ENCODE data around the gene ANLN.
"Not testable (repeated sequence)": the region's sequence is repeated elsewhere in the genome, so short reads cannot be mapped to it uniquely, and the experiment has no call there.

ANLN gene

DNA sequence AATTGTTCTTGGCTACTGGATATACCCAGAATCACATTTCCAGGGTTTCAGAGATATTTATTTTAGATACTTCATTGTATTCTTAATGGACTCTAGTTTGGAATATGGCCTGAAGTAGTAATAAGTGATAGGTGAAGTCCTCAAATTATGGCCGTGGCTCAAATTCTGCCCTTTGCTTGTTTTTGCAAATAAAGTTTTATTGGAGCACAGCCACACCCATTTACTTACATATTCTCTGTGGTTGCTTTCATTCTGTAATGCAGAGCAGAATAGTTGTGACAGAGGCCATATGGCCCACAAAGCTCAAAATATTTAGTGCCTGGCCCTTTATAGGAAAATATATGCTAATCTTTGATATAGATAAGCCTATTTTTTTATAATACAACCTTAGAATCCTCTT is 19.5 kb downstream of the ANLN start:
- DNase-seq, result no peak

DNA sequence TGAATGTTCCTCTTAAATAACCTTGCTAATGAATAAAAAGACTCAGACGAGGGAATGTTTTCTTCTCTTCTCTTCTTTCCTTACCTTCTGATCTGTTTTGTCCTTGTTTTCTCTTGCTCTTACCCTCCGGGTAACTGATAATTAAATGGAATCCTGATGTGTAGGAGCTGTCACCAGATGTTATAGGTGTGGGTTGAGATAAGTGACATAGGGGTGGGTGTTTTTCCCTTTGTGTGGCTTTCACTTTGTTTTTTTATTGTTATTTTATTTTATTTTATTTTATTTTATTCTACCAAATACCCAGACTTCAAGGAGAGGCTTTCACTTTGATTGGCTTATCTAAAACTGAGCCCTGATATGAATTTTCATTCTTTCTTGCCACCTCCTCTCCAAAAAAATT is 25.5 kb downstream of the ANLN start:
- no peak for DNase-seq

DNA sequence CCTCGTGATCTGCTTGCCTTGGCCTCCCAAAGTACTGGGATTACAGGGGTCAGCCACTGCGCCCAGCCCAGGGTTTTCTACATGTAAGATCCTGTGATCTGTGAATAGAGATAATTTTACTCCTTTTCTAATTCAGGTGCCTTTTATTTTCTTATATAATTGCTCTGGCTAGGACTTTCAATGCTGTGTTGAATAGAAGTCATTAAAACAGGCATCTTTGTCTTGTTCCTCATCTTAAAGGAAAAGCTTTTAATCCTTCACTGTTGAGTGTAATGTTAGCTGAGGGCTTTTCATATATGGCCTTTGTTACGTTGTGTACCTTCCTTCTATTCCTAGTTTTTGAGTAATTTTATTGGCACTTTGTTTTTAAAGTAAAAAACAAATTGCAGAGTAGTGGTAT is 26.6 kb downstream of the ANLN start:
- DNase-seq, result no peak

DNA sequence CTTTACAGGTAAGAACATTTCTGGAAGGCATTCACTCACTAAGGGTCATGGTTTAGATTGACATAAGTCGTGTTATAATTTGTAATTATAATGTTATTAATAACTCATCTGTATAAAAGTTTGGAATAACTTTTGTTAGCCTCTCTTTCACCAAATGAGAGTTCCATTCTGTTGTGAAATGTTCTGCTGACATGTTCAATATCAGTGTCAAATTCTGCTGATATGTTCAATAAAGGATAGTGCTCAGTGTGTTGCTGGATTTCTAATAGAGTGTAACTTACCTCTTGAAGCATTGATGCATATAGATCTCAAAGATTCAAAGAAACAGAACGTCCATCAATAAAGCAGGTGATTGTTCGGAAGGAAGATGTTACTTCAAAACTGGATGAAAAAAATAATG is 30.6 kb downstream of the ANLN start:
- no peak for DNase-seq

DNA sequence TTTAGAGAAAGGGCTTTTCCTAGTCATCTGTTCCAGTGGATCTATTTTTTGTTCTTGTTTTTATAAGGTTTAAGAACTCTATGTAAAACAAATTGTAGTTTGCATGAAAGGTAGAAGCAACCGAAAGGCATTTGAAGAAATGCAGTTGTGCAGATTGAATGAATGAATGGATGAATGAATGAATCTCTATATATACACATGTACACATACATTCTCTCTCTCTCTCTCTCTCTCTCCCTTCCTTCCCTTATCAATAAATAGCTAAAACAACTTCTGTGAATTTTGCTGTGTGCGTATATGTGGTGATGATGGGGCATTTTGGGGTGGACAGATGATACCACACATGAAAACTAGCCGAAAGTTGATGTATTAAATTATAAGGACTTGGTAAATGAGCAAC is 32.4 kb downstream of the ANLN start:
- DNase-seq, result no peak

DNA sequence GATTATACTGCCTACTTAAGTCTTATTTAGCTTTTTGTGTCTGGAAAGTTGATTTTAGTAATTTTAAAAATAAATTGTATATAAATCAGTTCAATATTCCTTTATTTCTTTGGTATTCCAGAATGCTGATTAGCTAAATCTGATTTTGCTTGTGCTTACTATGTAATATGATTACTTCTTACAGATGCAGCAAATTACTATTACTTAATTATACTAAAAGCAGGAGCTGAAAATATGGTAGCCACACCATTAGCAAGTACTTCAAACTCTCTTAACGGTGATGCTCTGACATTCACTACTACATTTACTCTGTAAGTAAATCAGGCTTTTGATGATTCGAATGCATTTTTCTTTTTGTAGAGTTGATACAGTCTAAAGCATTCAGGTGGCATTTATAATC is 34.0 kb downstream of the ANLN start:
- no peak for DNase-seq

DNA sequence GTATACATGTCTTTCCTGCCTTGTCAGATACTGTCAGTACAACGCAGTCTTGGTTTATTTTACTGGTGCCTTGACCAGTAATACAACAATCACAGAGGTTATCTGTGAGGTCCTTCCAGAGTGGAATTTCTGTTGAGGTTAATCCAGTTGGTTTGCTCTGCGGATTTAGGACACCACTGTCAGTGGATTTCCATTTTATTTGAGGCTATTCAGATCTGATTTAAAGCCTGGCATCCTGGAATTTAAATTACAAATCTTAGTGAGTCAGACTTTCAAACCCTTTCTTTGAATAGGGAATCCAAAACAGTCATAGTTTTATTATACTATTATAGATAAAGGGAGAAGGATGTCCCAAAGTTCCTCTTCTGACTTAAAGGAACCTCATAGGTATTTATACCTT is 40.5 kb downstream of the ANLN start:
- DNase-seq, result no peak

DNA sequence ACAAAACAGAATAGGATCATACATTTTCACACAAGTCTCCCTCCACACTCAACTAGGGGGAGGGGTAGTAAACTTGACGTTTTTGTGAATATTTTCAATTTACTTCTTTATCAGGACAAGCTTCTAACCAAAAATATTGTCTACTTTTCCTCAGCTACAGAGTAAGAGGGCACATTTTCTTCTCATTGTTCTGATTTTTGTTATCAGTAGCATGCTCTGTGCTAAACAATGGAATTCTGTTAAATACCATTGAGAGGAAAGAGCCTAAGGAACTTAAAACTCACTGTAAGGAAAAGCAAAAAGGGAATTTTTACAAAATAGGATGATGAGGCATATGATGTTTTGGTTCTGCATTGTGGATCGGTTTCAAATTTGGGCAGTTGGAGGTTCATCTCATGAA is 41.2 kb downstream of the ANLN start:
- no peak for DNase-seq

DNA sequence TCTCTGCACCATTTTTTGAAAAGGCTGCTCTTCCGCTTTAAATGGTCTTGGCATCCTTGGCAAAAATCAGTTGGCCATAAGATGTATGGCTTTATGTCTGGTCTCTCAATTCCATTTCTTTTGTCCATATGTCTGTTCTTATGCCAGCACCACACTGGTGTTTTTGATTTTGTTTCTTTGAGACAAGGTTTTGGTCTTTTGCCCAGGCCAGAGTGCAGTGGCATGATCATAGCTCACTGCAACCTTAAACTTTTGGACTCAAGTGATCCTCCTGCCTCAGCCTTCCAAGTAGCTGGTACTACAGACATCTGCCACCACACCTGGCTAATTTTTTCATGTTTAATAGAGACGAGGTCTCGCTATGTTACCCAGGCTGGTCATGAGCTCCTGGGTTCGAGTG is 48.5 kb downstream of the ANLN start:
- DNase-seq, result no peak

DNA sequence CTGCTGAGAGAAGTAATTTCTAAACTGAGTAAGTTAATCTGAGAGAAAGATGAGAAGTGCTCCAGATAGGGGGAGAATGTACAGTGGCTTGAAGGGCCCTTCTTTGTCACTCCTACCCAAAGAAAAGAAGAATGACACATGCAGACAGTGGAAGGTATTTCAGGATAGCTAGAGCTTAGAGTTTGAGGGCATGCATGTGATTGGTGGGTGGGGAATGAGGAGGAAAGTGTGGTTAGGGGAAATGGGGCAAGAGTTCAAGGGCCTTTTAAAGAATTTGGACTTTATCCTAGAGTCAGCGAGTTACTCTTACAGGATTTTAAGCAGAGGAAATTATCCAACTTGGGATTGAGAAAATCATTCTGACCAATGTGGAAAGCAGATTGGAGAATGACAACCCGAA is 50.0 kb downstream of the ANLN start:
- no peak for DNase-seq

DNA sequence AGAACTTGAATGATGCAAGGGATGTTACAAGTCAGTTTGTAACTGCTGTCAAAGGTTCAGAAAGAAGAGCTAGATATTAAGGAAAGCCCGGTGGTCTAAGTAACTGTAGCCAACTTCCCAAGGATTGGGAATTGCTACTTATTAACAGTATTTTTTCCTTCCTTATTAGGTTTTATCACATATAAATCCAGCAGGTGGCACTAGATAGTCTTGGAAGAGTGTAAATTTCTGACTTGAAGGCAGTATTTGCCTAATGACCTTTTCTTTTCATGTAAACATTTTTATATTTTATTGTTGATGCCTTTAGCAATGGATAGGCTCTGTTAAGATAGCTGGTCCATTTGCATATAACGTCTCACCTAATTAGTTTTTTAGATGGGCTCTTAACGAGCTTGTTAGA is 51.2 kb downstream of the ANLN start:
- DNase-seq, result no peak

DNA sequence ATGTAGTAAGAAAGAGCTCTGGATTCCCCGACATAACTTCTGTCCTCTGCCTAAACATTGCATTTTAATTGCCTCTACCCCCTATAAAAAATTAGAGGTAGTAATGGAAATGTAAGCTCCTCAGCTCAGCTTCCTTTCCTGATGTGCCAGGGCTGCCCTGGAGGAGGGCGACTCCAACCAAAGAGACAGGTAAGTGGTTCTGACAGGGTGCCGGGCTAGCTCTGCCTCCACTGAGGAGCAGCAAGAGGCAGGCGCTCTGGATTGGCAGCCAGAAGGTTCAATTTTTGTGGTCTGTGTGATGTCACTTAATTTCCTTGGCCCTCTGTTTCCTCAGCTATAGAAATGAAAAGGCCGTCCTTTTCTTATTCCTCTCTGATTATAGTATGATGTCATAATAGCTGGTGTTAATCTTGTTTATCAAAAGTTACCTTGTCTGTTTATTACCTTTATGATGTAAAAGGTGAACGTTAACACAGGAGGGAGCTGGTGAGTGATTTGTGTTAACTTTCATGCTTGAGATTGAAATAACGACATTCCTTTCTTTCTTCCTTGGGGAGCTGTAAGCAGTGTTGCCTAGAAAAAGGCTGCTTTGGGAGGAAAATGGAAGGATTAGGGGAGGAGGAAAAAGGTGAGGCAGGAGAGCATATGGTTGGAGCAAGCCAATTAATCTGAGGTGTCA is 51.8 kb downstream of the ANLN start:
- no peak for DNase-seq

DNA sequence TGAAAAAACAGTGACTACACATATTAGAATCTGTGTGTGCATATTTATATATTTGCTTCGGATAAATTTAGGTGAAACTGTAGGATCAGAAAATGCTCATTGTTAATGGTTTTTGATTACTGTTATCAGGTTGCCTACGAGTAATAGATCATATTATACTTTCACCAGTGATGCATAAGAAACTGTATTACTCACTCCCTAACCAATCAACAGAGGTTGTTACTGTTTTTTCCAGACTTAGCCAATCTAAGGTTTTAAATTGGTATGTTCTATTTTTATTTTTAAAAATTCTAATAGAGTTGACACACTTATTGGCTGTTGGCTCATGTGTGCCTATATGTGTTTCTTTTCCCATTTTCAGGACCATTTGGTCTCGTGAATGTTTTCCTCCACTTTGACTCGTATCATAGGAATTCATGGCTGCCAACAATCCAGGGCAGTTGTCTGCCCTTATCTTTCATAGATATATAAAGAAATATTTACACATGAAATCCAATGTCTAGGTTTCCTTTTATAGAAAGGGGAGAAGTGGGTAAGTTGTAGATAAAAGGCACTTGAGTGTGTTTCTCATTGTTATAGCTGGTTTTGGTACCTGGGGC is 59.2 kb downstream of the ANLN start:
- no peak for DNase-seq

DNA sequence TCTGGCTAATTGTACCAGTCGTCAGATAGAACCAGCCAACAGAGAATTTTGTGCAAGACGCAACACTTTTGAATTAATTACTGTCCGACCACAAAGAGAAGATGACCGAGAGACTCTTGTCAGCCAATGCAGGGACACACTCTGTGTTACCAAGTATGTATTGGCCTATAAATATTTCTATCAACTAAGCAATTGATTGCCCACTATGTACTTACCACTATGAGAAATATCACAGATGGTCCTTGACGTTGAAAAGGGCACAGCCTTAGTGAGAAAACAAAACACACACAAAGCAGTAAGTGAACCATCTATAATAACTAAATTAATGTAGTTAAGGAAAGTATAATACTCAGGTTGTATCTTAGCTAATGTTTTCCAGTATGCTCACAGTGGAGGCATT is 60.0 kb downstream of the ANLN start:
- DNase-seq, result no peak

DNA sequence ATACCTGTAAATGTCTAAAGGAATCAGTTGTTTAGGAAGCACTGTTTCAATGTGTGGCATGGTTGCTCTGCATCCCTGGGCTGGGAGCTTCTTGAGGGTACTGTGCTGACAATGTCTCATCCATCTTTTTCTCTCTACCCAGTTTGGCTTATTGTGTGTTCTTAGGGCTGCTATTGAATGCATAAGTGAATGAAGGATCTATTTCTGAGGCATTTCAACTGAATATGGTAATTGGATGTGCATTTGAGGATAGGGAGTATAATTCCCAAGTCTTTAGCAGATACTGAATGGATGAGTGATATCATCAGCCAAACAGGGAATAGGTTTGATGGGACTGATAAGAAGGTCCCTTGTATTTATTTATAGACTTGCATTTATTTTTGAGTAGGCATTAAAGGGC is 64.1 kb downstream of the ANLN start:
- DNase-seq, result no peak

DNA sequence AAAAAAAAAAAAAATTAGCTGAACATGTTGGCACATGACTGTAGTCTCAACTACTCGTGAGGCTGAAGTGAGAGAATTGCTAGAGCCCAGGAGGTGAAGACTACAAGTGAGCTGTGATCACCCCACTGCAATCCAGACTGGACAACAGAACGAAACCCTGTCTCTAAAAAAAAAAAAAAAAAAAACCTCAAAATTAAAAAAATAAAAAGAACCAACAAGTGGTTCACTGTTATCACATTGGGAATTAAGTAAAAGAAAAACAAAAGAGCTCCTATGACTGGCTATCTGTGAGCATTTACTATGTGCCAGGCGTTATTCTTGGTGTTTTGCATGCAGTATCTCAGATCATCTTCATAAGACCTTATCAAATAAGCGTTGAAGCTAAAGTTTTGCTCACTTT is 66.0 kb downstream of the ANLN start:
- no peak for DNase-seq

DNA sequence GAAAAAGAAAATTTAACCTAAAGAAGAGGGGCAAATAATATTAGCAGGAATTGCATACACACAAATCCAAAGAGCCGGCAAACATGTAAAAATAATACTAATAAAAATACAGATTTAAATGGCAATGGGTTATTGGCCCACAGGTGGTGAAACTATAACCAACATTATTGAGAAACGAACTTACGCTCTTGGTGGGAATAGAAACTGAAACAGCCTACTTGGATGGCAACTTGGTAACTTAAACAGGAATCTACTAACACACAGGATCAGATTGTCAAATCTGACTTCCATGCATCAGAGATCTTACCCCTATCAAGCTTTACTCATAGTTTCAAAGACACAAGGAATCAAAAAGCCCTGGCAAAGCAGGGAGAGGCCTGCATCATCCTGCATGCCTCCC is 66.5 kb downstream of the ANLN start:
- DNase-seq, result no peak

DNA sequence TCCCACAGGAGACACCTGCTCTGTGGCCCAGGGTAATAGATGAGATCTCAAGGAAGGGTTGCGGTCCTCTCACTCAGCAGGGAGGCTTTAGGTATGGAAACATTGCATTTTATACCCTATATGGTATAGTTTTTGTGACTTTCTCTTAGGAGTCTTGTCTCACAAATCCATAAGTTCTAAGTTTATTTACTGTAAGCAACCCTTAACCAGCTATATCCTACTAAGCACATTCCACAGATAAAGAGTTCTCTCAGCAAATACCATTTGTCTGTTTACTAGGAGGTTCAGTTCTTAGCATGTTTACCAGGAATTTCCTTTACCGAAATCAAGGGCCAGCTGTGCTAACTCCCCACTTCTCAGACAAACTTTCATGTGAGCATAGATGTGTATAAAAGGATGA is 66.9 kb downstream of the ANLN start:
- DNase-seq, result no peak

DNA sequence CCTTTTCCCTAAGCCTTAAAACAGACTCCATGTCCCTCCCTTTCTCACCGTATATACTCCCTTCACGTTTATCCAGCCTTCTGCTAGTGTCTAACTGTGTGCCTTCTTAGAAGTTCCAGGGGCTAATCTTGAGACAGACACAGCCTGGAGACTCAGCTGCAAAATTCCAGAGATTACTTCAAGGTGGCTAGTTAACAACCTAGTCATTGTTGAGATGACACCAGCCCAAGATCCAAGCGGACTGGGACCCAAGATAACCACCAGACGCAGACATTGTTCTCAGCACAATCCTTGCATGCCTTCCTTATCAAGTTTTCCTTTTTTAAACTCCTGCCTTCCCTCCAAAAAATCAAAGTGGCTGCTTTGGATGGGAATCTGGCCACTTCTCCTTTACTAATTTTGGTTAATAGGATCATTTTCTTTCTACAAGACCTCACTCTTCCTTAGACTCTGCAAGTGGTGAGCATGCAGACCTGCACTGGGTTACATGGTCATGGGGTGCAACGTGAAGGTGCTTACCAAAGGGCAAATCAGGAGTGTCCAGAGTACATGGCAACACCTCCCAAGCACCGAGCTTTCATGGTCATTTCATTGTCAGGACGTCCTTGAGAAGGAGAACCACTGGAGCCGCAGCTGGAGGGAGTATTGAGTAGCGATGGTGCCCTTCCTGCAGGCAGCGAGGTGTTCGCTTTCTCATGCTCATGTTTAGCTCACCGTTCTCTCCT is 69.7 kb downstream of the ANLN start:
- DNase-seq, result no peak

DNA sequence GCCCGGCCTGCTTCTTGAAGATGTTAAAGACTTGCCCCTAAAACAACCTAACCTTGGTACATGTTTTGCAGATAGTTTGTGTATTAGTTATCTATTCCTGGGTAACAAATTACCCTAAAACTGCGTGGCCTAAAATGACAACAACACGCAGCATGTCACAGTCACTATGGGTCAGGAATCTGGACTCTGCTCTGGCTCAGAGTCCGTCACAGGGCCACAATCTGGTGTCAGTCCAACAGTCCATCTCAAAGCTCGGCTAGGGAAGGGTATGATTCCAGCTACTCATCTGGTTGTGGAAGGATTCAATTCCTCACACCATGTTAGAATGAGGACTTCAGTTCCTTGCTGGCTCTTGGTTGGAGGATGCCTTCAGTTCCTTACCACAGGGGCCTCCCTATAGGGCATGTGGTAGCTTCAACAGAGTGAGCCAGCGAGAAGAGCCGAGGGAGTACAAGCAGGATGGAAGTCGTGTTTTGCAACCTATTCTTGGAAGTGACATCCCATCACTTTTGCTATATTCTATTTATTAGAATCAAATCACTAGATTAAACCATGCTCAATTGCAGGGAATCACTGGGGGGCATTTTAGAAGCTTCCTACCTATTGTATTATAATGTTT is 71.3 kb downstream of the ANLN start:
- no peak for DNase-seq

DNA sequence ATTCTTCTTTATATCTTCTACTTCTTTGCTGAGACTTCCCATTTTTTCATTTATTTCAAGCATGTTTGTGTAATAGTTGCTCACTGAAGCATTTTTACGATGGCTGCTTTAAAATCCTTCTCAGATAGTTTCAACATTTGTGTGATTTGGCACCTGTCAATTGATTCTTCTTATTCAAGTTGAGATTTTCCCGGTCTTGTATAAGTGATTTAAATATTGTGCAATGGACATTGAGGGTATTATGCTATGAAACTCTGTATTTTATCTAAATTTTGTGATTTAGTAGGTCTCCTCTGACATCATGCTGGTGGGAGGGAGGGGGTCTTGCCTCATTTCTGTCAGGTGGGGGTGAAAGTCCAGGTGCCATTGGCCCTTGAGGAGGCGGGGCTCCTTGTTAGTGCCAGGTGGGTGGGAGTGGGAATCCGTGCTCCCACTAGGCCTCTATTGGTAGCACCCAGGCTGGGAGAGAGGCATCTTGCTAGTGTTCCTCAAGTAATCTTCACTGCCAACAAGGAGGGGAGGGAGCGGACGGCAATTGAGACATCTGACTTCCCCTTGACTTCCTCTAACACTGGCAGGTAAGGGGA is 73.0 kb downstream of the ANLN start:
- DNase-seq, result no peak

DNA sequence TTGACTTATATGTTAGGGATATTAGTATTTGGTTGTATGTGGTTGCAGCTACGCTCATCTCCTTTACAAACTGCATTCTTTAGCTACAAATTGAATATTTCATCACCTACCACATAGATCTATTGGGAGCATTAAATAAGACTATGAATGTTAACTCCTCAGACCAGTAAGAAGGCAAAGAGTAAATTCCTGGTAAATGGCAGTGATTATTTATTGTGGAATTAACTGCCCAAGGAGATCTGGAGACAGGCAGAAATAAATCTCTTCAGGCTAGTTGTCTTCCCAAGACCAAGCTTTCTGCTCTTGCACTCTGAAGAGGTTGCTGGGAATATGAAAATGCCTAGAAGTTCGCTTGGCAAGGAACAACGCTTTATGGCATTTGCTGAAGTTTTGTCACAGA is 74.6 kb downstream of the ANLN start:
- no peak for DNase-seq

DNA sequence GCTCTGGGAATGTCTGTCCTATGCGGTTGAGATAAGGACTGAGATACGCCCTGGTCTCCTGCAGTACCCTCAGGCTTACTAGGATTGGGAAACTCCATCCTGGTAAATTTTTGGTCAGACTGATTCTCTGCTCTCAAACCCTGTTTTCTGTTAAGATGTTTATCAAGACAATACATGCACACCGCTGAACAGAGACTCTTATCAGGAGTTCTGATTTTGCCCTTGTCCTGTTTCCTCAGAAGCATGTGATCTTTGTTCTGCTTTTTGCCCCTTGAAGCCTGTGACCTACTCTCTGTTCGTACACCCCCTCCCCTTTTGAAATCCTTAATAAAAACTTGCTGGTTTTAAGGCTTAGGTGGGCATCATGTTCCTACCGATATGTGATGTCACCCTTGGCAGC is 76.3 kb downstream of the ANLN start:
- not testable (repeated sequence) for DNase-seq
